ENCODE results near the gene LRRC27.

The LRRC27 gene

DNA sequence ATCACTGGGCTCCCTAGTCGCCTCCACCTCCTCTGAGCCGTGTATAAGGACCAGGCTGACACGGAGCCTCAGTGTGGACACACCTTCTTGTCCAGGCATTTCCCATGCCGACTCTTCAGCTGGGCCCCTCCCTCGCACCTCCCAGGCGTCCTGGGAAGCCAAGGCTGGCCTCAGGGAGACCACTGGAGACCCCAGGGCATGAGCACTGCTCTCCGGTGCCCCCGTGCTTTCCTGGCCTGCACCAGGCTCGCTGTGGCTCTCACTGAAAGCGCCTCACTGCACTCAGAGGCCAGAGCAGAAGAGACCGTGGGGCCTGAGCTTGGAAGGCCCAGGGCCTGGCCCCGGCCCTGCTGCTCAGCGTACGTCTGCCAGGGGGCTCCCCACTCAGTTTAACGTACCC lies 31.4 kb downstream of the LRRC27 start:
- TF ChIP-seq, protein P1, sequence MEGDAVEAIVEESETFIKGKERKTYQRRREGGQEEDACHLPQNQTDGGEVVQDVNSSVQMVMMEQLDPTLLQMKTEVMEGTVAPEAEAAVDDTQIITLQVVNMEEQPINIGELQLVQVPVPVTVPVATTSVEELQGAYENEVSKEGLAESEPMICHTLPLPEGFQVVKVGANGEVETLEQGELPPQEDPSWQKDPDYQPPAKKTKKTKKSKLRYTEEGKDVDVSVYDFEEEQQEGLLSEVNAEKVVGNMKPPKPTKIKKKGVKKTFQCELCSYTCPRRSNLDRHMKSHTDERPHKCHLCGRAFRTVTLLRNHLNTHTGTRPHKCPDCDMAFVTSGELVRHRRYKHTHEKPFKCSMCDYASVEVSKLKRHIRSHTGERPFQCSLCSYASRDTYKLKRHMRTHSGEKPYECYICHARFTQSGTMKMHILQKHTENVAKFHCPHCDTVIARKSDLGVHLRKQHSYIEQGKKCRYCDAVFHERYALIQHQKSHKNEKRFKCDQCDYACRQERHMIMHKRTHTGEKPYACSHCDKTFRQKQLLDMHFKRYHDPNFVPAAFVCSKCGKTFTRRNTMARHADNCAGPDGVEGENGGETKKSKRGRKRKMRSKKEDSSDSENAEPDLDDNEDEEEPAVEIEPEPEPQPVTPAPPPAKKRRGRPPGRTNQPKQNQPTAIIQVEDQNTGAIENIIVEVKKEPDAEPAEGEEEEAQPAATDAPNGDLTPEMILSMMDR (IDR thresholded peaks at IDR 0.05), result no peak

DNA sequence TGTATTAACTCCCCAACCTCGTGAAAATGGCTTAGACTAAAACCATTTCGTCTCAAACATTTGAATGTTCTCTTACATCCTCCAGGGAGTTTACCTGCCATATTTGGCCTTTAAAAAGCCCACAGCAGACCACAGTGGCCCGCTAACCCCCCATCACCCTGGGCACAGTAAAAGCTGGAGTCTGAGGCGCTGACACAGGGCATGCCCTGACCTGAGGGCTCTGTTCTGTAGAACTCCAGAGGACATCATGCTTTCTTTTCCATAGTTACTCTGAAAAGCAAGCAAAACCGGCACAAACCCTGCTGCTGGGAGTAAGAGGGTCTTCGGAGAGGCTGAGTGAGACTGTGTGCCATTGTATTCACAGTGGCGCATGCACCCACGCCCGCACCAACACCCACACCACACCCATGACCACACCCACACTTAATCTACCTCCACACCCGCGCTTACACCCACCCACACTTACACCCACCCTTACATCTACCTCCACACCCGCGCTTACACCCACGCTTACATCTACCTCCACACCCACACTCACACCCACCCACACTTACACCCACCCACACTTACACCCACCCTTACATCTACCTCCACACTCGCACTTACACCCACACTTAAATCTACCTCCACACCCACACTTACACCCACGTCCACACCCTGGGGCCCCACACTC lies 32.1 kb downstream of the LRRC27 start:
- TF ChIP-seq, protein P1 (IDR thresholded peaks at IDR 0.05), result no peak

DNA sequence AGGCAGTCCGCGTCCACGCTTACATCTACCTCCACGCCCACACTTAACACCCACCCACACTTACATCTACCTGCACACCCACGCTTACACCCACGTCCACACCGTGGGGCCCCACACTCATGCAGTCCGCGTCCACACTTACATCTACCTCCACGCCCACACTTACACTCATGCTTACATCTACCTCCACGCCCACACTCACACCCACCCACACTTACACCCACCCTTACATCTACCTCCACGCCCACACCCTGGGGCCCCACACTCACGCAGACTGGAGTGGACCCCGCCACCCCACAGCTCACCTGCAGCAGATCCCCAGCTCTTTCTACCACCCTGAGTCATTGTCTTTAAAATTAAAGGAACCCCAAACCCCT lies 32.6 kb downstream of the LRRC27 start:
- TF ChIP-seq, protein P1 (IDR thresholded peaks at IDR 0.05), result no peak

DNA sequence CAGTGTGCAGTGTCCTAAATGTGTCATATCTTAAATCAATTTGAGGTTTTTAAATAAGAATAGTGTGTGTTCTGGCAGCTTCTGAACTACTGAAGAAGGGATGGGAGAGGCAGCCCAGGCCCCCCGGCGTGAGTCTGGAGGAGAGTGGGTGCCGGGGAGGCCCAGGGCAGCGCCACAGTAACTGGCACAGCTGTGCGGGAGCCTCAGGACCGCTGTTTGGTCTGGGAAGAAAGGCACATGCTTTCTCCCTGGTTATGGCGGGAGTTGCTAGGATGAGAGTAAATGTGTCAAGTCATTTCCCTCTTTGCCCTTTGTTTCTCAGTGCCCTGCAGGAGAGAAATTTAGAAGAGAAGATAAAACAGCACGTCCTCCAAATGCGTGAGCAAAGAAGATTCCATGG lies 33.1 kb downstream of the LRRC27 start:
- TF ChIP-seq, protein P1 (IDR thresholded peaks at IDR 0.05), result no peak

DNA sequence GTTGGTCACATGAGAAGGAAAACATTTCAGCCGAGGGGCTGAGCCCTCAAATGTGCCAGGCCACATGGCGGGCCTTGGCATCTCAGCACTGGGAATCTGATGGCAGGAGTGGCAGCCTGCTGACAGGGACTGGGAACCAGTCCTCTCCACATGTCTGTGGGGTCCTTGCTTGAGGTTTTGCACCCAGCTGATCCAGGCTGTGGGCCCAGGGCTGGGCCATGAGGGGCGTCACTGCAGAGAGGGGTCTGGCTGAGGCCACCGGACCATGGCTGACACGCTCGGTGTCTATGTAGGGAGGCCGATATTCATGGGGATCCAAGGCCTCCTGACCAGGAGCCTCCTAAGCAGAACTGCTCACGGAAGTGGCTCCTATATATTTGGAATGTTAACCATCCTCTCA lies 34.0 kb downstream of the LRRC27 start:
- TF ChIP-seq, protein P1 (IDR thresholded peaks at IDR 0.05), result no peak

DNA sequence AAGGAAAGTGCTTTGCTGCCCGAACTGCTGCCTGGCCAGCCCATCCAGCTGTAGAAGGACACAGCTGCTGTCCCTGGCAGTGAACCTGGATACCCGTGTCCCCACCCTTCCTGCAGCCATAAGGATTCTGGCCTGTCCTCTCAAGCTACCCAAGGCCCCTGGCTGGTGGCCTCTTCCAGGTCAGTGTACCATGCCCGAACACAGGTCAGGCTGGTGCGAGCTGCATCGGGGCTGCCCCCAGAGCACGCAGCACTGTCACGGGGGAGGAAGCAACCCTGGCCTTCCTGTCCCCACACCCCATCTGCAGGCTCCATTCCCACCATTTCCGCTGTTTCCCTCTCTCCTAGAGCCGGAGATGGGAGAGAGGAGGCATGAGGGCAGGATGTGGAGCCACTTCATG lies 34.5 kb downstream of the LRRC27 start:
- TF ChIP-seq, protein P1 (IDR thresholded peaks at IDR 0.05), result no peak

DNA sequence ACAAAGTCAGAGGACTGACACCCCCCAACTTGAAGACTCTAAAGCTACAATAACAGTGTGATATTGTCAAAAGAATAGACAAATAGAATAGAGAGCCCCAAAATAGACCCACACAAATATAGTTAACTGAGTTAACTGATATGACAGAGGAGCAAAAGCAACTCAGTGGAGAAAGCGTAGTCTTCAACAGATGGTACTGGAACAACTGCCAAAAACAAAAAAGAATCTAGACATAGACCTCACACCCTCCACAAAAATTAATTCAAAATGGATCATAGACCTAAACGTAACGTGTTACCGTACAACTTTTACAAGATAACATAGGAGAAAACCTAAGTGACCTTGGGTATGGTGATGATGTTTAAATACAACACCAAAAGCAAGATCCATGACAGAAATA lies 36.4 kb downstream of the LRRC27 start:
- TF ChIP-seq, protein P1 (IDR thresholded peaks at IDR 0.05), result no peak
